ENCODE results near the gene NAIF1. TPM values are rescaled to one million over a fixed set of nuclear protein-coding genes. Genes with fewer than 3 reads are reported as not detected.
A peak's percentile ranks its signal among the peaks of the same experiment; 100 is the strongest.

Gene NAIF1
- polyA plus RNA-seq, 3 donors = 4.6 to 6.5 (median 5.6) TPM

DNA sequence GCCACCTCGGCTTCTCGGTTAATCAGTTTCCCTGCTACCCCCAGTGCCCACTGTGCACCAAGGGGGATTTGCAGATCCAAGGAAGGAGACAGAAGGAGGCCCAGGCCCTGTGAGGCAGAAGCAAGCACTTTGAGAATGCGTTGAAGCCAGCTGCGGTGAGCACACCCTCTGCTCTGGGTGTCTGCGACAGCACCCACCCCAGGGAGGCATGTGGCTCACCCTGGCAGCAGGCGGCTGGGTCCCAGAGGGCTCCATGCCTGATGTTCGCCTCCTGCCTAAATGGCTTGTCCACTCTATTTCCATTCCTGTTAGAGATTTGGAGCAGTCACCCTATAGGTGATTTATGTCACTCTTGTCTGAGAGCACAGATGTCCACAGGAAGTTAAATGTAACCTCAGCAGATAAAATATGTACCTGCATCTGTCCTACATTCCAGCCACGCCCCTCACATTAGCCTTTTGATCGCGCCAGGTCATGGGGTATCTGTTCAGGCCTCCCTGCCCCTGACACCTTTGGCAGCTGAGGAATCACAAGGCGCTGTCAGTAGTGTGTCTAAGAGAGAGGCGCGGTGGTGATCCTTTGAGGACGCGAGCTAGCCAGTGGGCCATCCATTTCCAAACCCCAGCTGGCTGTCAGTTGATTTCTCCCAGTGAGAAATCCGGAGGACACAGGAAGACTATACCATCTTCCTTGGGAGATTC is 32.3 kb upstream of the NAIF1 start:
- Mint-ChIP-seq H3K9me3 (no peaks in the 10 kb centered on the region), H3K27me3 (ENCODE audit: low read depth in 3 of 3) (no peaks in the 10 kb centered on the region), H3K36me3 (peaks cover 35 to 54% of the 10 kb centered on the region in 2 donors), H3K4me1 (peaks cover 46% of the 10 kb centered on the region), H3K4me3 (peak overlapping the region in 1 of 2 donors; percentile 43), H3K27ac (peak overlapping the region; percentile 50 to 99 (median 97))
- Histone ChIP-seq H3K4me1 (ENCODE audit: control insufficient read depth in 1 of 2, insufficient read depth in 2 of 2, low read length in 2 of 2) (peaks cover 45 to 51% of the 10 kb centered on the region in 2 donors), H3K9me3 (replicated peaks in 1 of 2; ENCODE audit: control insufficient read depth in 1 of 2, insufficient read depth in 1 of 2, low read length in 2 of 2) (no peaks in the 10 kb centered on the region), H2AFZ (ENCODE audit: insufficient read depth, low read depth, low read length, poor library complexity, severe bottlenecking) (no peak overlapping the region), H3K4me2 (replicated peaks; ENCODE audit: extremely low read depth, low read length, poor library complexity, severe bottlenecking) (peak overlapping the region; percentile 85), H3K79me2 (ENCODE audit: insufficient read depth, low read length) (peaks cover 62% of the 10 kb centered on the region), H3K9ac (ENCODE audit: insufficient read depth, low read length, poor library complexity, severe bottlenecking) (no peak overlapping the region), H3K4me3 (replicated peaks in 1 of 3; ENCODE audit: low read depth in 2 of 3, low read length in 3 of 3) (peak overlapping the region in 1 of 3 experiments; percentile 73), H3K27me3 (ENCODE audit: control insufficient read depth in 2 of 2, insufficient read depth in 2 of 2, low read length in 2 of 2) (no peaks in the 10 kb centered on the region), H4K20me1 (ENCODE audit: insufficient read depth, low read length) (peaks cover 69% of the 10 kb centered on the region), H3K36me3 (replicated peaks in 1 of 2; ENCODE audit: control insufficient read depth in 1 of 2, insufficient read depth in 2 of 2, low read length in 2 of 2) (peaks cover 39 to 42% of the 10 kb centered on the region in 2 donors), H3K27ac (ENCODE audit: low read depth in 1 of 2, low read length in 2 of 2) (peak overlapping the region; percentile 84 to 89)
- TF ChIP-seq, protein P1, sequence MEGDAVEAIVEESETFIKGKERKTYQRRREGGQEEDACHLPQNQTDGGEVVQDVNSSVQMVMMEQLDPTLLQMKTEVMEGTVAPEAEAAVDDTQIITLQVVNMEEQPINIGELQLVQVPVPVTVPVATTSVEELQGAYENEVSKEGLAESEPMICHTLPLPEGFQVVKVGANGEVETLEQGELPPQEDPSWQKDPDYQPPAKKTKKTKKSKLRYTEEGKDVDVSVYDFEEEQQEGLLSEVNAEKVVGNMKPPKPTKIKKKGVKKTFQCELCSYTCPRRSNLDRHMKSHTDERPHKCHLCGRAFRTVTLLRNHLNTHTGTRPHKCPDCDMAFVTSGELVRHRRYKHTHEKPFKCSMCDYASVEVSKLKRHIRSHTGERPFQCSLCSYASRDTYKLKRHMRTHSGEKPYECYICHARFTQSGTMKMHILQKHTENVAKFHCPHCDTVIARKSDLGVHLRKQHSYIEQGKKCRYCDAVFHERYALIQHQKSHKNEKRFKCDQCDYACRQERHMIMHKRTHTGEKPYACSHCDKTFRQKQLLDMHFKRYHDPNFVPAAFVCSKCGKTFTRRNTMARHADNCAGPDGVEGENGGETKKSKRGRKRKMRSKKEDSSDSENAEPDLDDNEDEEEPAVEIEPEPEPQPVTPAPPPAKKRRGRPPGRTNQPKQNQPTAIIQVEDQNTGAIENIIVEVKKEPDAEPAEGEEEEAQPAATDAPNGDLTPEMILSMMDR (IDR thresholded peaks at IDR 0.05) = no peak
- DNase-seq = no peak
- WGBS (ENCODE audit: insufficient coverage) = 96% methylated on average over 11 of the region's 16 CpGs
- intact Hi-C loops (cut with micrococcal nuclease) = loop anchor here in 1 of 2 donors (2.0 kb wide), 1 partner anchor 27 kb away; no protein-coding TSS in a partner anchor

DNA sequence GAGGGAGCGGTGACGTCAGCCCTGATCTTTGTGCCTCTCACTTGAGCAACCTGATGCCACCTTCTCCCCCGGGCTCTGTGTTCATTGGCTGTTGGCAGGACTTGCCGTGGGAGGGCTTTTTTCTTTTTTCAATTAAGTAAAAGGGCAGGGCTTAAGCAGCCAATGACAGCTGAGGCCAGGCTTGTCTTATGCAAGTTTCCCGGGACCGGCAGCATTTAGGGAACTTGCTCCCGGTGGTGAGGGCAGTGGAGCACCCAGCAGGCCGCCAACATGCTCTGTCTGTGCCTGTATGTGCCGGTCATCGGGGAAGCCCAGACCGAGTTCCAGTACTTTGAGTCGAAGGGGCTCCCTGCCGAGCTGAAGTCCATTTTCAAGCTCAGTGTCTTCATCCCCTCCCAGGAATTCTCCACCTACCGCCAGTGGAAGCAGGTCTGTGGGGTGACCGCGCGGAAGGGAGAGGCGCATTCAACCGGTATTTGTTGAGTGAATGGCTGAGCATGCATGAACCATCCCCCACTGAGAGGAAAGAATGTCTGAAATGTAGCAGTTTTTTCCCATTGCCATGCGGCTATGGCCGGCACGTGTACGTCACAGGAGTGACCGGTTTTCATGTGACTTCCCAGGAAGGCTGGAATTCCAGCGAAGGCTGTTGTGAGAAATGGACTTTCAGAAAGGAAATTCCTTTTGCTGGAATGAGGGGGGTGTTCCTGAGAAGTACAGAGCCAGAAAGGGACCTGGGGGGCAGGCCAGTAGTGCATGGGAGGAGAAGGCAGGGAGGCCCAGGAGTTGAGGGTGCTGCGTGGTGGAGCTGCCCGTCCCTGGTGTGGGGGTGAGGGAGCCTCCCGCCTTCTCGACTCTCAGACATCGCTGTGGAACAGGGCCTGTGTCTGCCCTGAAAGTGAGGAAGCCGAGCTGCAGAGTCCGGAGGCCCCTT is 31.4 kb upstream of the NAIF1 start:
- Mint-ChIP-seq H3K27ac (peak overlapping the region; percentile 90 to 99 (median 97)), H3K36me3 (peaks cover 27 to 46% of the 10 kb centered on the region in 2 donors), H3K27me3 (ENCODE audit: low read depth in 3 of 3) (no peaks in the 10 kb centered on the region), H3K4me3 (peak overlapping the region; percentile 73 to 89), H3K9me3 (no peaks in the 10 kb centered on the region), H3K4me1 (peaks cover 51% of the 10 kb centered on the region)
- Histone ChIP-seq H3K9ac (ENCODE audit: insufficient read depth, low read length, poor library complexity, severe bottlenecking) (peak overlapping the region; percentile 47), H3K27me3 (ENCODE audit: control insufficient read depth in 2 of 2, insufficient read depth in 2 of 2, low read length in 2 of 2) (no peaks in the 10 kb centered on the region), H3K27ac (ENCODE audit: low read depth in 1 of 2, low read length in 2 of 2) (peak overlapping the region; percentile 84 to 89), H3K4me3 (replicated peaks in 1 of 3; ENCODE audit: low read depth in 2 of 3, low read length in 3 of 3) (peak overlapping the region; percentile 6 to 73 (median 34)), H2AFZ (ENCODE audit: insufficient read depth, low read depth, low read length, poor library complexity, severe bottlenecking) (no peak overlapping the region), H3K9me3 (replicated peaks in 1 of 2; ENCODE audit: control insufficient read depth in 1 of 2, insufficient read depth in 1 of 2, low read length in 2 of 2) (no peaks in the 10 kb centered on the region), H4K20me1 (ENCODE audit: insufficient read depth, low read length) (peaks cover 66% of the 10 kb centered on the region), H3K4me1 (ENCODE audit: control insufficient read depth in 1 of 2, insufficient read depth in 2 of 2, low read length in 2 of 2) (peaks cover 52 to 59% of the 10 kb centered on the region in 2 donors), H3K4me2 (replicated peaks; ENCODE audit: extremely low read depth, low read length, poor library complexity, severe bottlenecking) (peak overlapping the region; percentile 85), H3K36me3 (replicated peaks in 1 of 2; ENCODE audit: control insufficient read depth in 1 of 2, insufficient read depth in 2 of 2, low read length in 2 of 2) (peaks cover 31 to 34% of the 10 kb centered on the region in 2 donors), H3K79me2 (ENCODE audit: insufficient read depth, low read length) (peaks cover 62% of the 10 kb centered on the region)
- DNase-seq = peak; percentile 94 to 98 (median 95)
- TF ChIP-seq, protein P1 (IDR thresholded peaks at IDR 0.05) = no peak
- WGBS (ENCODE audit: insufficient coverage) = 57% methylated on average over 20 of the region's 32 CpGs
- intact Hi-C loops (cut with micrococcal nuclease) = loop anchor here in 1 of 2 donors (2.0 kb wide), 1 partner anchor 26 kb away; no protein-coding TSS in a partner anchor

All from CD14-positive monocyte (primary cell).